ENCODE data around the gene MYO5A. TPM values are rescaled to one million over a fixed set of nuclear protein-coding genes. Genes with fewer than 3 reads are reported as not detected.

MYO5A gene
- total and polyA plus RNA-seq, 10 of the 15 experiments (the other 5 are each of a cell fraction or from before 2014, with no cell fraction given) = 4.2 to 42.9 (median 31.1) TPM

- no peak for TF ChIP-seq SKIL (IDR thresholded peaks at IDR 0.05; ENCODE audit: low read depth, poor library complexity, severe bottlenecking)
- TF ChIP-seq PAX8 (IDR thresholded peaks at IDR 0.05) = no peak
- TF ChIP-seq ZSCAN29 (IDR thresholded peaks at IDR 0.05) = no peak
Measured at GRCh38 chr15:52518487-52519371, 10.0 kb downstream of the MYO5A start (continued).

- ChIA-PET SMC1A (ENCODE audit: uncharacterized antibody, unreplicated experiment) (no interaction called here), POLR2A (no interaction called here), CTCF (no interaction called here), RAD21 (ENCODE audit: unreplicated experiment) (no interaction called here)
- TF ChIP-seq EP300 (IDR thresholded peaks at IDR 0.05; ENCODE audit: borderline replicate concordance in 1 of 2, control insufficient read depth in 1 of 2, low read depth in 2 of 2, low read length in 2 of 2) (no peak), SMAD1 (IDR thresholded peaks at IDR 0.05; ENCODE audit: low read depth, partially characterized antibody) (no peak)
- H3K9me3 ChIP-seq (replicated peaks; ENCODE audit: control insufficient read depth, insufficient read depth, low read length) = no peaks in the 10 kb centered on the region
- no peak overlapping the region for H3K27ac ChIP-seq (ENCODE audit: control insufficient read depth, insufficient read depth)
- no peak overlapping the region for H2AFZ ChIP-seq (ENCODE audit: control insufficient read depth, low read depth, low read length)
- H3K4me2 ChIP-seq (ENCODE audit: control insufficient read depth, insufficient read depth) = no peak overlapping the region
- WGBS (ENCODE audit: insufficient coverage, insufficient replicate concordance, low lambda C conversion rate, missing lambda C conversion rate) = 100% methylated on average over 1 of the region's 1 CpG
- H3K9ac ChIP-seq (ENCODE audit: control insufficient read depth, insufficient read depth, low read length) = no peak overlapping the region
- in situ Hi-C loops (cut with MboI) = no loop called here
- ATAC-seq (no peak), FAIRE-seq (no peak), DNase-seq (ENCODE audit: low read depth, low spot score) (no peak)
- BruUV-seq (replicated peaks) = no TSS peak
- no peaks in the 10 kb centered on the region for H4K20me1 ChIP-seq (ENCODE audit: control insufficient read depth, insufficient read depth)
- peaks cover 17% of the 10 kb centered on the region for H3K79me2 ChIP-seq (ENCODE audit: control insufficient read depth, insufficient read depth, low read length)
- H3K27me3 ChIP-seq (replicated peaks in 1 of 2; ENCODE audit: control insufficient read depth in 2 of 2, insufficient read depth in 2 of 2, low read length in 1 of 2) = no peaks in the 10 kb centered on the region
- H3K36me3 ChIP-seq (ENCODE audit: control insufficient read depth in 2 of 2, insufficient read depth in 2 of 2, low read length in 1 of 2) = no peaks in the 10 kb centered on the region; a peak in 1 of 4 replicates
- intact Hi-C loops (cut with micrococcal nuclease; ENCODE audit: unreplicated experiment) = no loop called here
- peaks cover 6% of the 10 kb centered on the region; the same call in 1 of the 2 replicates for H3K4me1 ChIP-seq (ENCODE audit: control insufficient read depth, insufficient read depth, low read length)
- H3K4me3 ChIP-seq = no peak overlapping the region
Measured at GRCh38 chr15:52517014-52517413, 11.7 kb downstream of the MYO5A start.
